Measurements from ENCODE around the gene TEKT1.

DNA sequence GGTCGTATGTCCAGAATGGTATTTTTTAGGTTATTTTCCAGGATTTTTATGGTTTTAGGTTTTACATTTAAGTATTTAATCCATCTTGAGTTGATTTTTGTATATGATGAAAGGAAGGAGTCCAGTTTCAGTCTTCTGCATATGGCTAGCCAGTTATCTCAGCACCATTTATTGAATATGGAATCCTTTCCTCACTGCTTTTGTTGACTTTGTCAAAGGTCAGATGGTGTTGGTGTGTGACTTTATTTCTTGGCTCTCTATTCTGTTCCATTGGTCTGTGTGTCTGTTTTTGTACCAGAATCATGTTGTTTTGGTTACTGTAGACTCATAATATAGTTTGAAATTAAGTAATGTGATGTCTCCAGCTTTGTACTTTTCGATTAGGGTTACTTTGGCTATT, 26.4 kb upstream of the TEKT1 start:
- TF ChIP-seq, protein P1, sequence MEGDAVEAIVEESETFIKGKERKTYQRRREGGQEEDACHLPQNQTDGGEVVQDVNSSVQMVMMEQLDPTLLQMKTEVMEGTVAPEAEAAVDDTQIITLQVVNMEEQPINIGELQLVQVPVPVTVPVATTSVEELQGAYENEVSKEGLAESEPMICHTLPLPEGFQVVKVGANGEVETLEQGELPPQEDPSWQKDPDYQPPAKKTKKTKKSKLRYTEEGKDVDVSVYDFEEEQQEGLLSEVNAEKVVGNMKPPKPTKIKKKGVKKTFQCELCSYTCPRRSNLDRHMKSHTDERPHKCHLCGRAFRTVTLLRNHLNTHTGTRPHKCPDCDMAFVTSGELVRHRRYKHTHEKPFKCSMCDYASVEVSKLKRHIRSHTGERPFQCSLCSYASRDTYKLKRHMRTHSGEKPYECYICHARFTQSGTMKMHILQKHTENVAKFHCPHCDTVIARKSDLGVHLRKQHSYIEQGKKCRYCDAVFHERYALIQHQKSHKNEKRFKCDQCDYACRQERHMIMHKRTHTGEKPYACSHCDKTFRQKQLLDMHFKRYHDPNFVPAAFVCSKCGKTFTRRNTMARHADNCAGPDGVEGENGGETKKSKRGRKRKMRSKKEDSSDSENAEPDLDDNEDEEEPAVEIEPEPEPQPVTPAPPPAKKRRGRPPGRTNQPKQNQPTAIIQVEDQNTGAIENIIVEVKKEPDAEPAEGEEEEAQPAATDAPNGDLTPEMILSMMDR (IDR thresholded peaks at IDR 0.05), result no peak
- TF ChIP-seq POLR2A (IDR thresholded peaks at IDR 0.05), result no peak

All from testis (tissue), 2 donors.